ENCODE results near the gene MET.

- TF ChIP-seq POLR2A (IDR thresholded peaks at IDR 0.05) (no peak), CTCF (IDR thresholded peaks at IDR 0.05 in 8 of 11, conservative IDR thresholded peaks at IDR 0.05 in 3 of 11) (no peak), POLR2AphosphoS5 (IDR thresholded peaks at IDR 0.05) (no peak)
Observed at GRCh38 chr7:116731445-116732335, 59.7 kb downstream of the MET start.
